HL-60/S4 treated with retinoic acid at 250 ng/mL for 4 days and 3 days (cell line): ENCODE data around the gene C20orf204.
"Not testable (repeated sequence)": the region's sequence is repeated elsewhere in the genome, so short reads cannot be mapped to it uniquely, and the experiment has no call there.

ENCODE experiments used
- in situ Hi-C: fragments of 300-500 bp; cut with MboI; formaldehyde crosslinking; loops from 2 replicates; pipeline ENCODE4 v1.7.0; 2022; ENCODE audit warnings: low sequenced_read_pairs

Gene C20orf204

DNA sequence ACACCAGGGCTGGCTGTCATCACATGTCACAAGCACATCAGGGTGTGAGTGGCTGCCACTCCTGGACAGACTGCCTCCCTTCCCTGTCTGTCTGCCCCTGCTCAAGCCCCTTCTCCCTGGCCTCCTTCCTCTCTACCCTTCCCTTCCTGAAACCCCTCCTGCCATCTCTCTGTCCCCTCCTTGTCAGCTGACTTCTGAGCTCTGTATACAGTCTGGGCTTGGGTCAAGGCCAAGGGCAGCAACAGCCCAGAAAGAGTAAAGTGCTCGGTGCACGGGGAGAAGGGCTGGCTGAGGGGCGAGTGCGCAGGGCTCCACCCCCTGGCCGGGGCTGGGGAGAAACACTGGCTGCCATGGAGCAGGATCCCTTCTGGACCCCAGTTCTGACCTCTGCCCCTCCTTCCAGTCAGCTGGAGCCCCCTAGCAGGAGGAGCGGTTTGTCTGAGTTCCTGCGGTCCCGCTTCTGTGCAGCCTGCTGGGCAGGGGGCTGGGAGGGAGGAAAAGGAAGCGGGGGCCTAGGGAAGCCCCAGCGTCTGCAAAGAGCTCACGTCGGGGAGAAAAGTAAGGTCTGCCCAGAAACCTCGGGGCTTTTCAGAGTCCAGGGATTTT is 46.2 kb downstream of the C20orf204 start:
- in situ Hi-C loops: no loop called here

- in situ Hi-C loops: no loop called here
Observed at GRCh38 chr20:64082820-64083377, 46.9 kb downstream of the C20orf204 start.

DNA sequence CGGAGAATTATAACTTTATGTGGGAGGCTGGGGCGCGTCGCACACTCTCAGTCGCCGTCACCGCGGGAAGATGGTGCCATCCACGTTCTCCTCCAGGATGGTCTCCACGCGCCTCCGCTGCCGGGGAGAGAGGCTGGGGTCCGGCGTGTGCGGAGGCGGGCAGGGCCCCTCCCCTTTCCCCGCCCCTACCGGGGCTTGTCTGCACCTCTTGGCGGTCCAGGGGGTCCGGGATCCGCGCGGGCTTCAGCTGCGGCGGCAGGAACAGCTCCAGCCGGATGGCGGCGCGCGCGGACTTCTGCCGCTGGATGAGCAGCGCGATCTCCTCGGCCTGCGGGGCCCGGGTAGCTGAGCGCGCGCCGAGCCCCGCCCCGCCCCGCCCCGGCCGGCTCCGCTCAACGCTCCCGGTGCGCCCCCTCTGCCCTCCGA is 47.4 kb downstream of the C20orf204 start:
- in situ Hi-C loops: no loop called here

GRCh38 chr20:64083804-64084684 is 48.1 kb downstream of the C20orf204 start, which contains the start of gene LKAAEAR1:
TSS of gene LKAAEAR1 (minus strand) at chr20:64084398. CDS start at chr20:64084219, 179 bp downstream.
- in situ Hi-C loops: no loop called here

- in situ Hi-C loops: no loop called here
Observed at GRCh38 chr20:64084685-64085152, 48.7 kb downstream of the C20orf204 start.

- in situ Hi-C loops: no loop called here
Observed at GRCh38 chr20:64086801-64087200, 50.8 kb downstream of the C20orf204 start.

DNA sequence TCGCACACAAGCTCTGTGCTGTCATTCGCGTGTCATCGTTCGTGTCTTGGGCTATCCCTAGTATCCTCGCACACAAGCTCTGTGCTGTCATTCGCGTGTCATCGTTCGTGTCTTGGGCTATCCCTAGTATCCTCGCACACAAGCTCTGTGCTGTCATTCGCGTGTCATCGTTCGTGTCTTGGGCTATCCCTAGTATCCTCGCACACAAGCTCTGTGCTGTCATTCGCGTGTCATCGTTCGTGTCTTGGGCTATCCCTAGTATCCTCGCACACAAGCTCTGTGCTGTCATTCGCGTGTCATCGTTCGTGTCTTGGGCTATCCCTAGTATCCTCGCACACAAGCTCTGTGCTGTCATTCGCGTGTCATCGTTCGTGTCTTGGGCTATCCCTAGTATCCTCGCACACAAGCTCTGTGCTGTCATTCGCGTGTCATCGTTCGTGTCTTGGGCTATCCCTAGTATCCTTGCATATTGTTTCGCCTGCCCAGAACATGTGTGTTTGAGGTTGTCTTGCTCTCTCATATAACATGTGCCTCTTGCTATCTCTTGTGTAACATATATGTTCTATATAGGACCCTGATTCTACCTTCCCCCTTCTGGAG is 51.3 kb downstream of the C20orf204 start:
- in situ Hi-C loops: not testable (repeated sequence)

DNA sequence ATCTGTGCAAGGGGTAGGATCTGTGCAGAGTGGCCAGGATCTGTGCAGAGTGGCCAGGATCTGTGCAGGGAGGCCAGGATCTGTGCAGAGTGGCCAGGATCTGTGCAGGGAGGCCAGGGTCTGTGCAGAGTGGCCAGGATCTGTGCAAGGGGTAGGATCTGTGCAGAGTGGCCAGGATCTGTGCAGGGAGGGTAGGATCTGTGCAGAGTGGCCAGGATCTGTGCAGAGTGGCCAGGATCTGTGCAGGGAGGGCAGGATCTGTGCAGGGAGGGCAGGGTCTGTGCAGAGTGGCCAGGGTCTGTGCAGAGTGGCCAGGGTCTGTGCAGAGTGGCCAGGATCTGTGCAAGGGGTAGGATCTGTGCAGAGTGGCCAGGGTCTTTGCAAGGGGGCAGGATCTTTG is 52.6 kb downstream of the C20orf204 start:
- in situ Hi-C loops: not testable (repeated sequence)
